NT2/D1 (cell line): Measurements from ENCODE around the gene ZNF445.

Experiments
- DNase-seq: peaks from one replicate; pipeline ENCODE4 v3.0.0-alpha.2; 2011; ENCODE audit warnings: low read depth, low spot score
- H3K27me3 ChIP-seq: 2 replicates; pipeline ENCODE4 v1.6.0; 2011; ENCODE audit warnings: mild to moderate bottlenecking; ENCODE audit not compliant: insufficient read length, insufficient read depth
- H3K36me3 ChIP-seq: 2 replicates; pipeline ENCODE4 v1.6.1; 2011; ENCODE audit warnings: mild to moderate bottlenecking, low read length, mixed read lengths; ENCODE audit not compliant: insufficient read depth, insufficient read length
- H3K4me1 ChIP-seq: 2 replicates; pipeline ENCODE4 v1.5.1; 2011; ENCODE audit not compliant: insufficient read depth, insufficient read length
- H3K4me3 ChIP-seq: 2 replicates; pipeline ENCODE4 v1.5.1; 2011; ENCODE audit warnings: low read depth; ENCODE audit not compliant: insufficient read length
- H3K9ac ChIP-seq: 2 replicates; pipeline ENCODE4 v1.6.0; 2011; ENCODE audit warnings: low read depth; ENCODE audit not compliant: insufficient read length
- H3K9me3 ChIP-seq: 2 replicates; pipeline ENCODE4 v1.5.1; 2011; ENCODE audit warnings: mild to moderate bottlenecking, low read length; ENCODE audit not compliant: insufficient read depth
- SUZ12 ChIP-seq: IDR thresholded peaks from 2 replicates; pipeline ENCODE4 v1.6.1; 2011; ENCODE audit not compliant: insufficient read length, insufficient read depth; ENCODE audit errors: extremely low read depth
- YY1 ChIP-seq: IDR thresholded peaks from 2 replicates; pipeline ENCODE4 v1.6.1; 2011; ENCODE audit not compliant: insufficient read length, insufficient read depth
- ZNF274 ChIP-seq: IDR thresholded peaks from 2 replicates; pipeline ENCODE4 v1.6.1; 2011; ENCODE audit warnings: mild to moderate bottlenecking, low read depth, low read length

Gene ZNF445

GRCh38 chr3:44477312-44478030, at the start of gene ZNF445:
Gene ZNF445 (minus strand): TSS chr3:44477670. CDS start chr3:44455549, 22,121 bp downstream.
- no peaks in the 10 kb centered on the region for H3K36me3 ChIP-seq
- H3K9me3 ChIP-seq, result no peaks in the 10 kb centered on the region
- H3K4me1 ChIP-seq, result no peaks in the 10 kb centered on the region
- peak within 1 kb of the TSS; percentile 71 for H3K9ac ChIP-seq
- peak within 1 kb of the TSS; percentile 62 for H3K4me3 ChIP-seq
- TF ChIP-seq SUZ12, result no peak
- no peak for TF ChIP-seq ZNF274
- no peak for TF ChIP-seq YY1
- no peaks in the 10 kb centered on the region for H3K27me3 ChIP-seq
- peak; percentile 66 for DNase-seq

GRCh38 chr3:44525060-44525459, 47.6 kb upstream of the ZNF445 start:
- Histone ChIP-seq H3K9ac (no peak overlapping the region), H3K4me1 (no peaks in the 10 kb centered on the region), H3K27me3 (peaks cover 2% of the 10 kb centered on the region), H3K36me3 (no peaks in the 10 kb centered on the region), H3K4me3 (no peak overlapping the region), H3K9me3 (no peaks in the 10 kb centered on the region)
- TF ChIP-seq SUZ12, result no peak
- no peak for TF ChIP-seq ZNF274
- TF ChIP-seq YY1, result no peak
- DNase-seq, result no peak

DNA sequence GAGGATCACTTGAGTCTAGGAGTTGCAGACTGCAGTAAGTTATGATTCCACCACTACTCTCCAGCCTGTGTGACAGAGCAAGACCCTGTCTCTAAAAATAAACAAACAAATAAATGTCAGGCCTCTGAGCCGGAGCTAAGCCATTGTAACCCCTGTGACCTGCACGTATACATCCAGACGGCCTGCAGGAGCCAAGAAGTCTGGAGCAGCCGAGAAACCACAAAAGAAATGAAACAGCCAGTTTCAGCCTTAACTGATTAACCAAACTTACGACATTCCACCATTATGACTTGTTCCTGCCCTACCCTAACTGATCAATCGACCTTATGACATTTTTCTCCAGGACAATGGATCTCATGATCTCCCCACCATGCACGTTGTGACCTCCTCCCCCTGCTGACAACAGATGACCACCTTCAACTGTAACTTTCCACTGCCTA, 45.0 kb upstream of the ZNF445 start:
- H3K27me3 ChIP-seq, result no peaks in the 10 kb centered on the region
- no peak overlapping the region for H3K4me3 ChIP-seq
- H3K9ac ChIP-seq, result no peak overlapping the region
- H3K9me3 ChIP-seq, result no peaks in the 10 kb centered on the region
- H3K36me3 ChIP-seq, result no peaks in the 10 kb centered on the region
- no peaks in the 10 kb centered on the region for H3K4me1 ChIP-seq
- no peak for DNase-seq
- TF ChIP-seq YY1, result no peak
- TF ChIP-seq ZNF274, result no peak
- TF ChIP-seq SUZ12, result no peak

DNA sequence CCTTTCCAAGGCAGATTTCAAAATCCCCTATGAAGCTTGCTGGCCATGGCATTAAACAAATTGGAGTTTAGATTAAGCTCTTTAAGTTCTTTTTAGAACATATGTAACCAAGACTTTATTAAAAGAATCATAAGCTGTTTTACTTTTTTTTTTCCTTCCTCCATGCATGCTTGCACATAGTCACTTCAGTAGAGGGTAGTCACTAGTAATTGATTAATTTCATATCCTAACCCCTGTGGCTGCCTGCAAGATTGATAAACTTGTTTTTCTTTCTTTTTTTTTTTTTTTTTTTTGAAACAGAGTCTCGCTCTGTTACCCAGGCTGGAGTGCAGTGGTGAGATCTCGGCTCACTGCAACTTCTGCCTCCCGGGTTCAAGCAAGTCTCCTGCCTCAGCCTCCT, 44.3 kb upstream of the ZNF445 start:
- Histone ChIP-seq H3K4me3 (no peak overlapping the region), H3K27me3 (no peaks in the 10 kb centered on the region), H3K36me3 (no peaks in the 10 kb centered on the region), H3K9me3 (no peaks in the 10 kb centered on the region), H3K9ac (no peak overlapping the region), H3K4me1 (no peaks in the 10 kb centered on the region)
- no peak for TF ChIP-seq YY1
- no peak for TF ChIP-seq SUZ12
- no peak for TF ChIP-seq ZNF274
- no peak for DNase-seq

DNA sequence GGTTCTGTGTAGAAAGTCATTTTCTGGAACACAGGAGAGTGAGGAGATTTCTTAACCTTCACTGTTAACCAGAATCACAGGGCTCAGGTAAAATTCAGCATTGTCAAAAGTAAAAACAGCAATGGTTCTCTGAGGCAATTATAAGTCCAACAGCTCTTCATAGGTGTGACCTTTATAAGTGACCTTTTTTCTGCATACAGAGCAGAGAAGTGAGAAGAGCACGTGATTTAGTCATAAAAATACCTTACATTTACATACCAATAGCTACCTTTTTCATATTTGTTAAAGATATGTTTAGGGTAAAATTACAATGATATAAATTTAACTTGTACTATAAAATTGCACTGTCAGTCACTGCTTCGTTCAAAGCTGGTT, 41.3 kb upstream of the ZNF445 start:
- TF ChIP-seq ZNF274, result no peak
- no peaks in the 10 kb centered on the region for H3K9me3 ChIP-seq
- DNase-seq, result no peak

DNA sequence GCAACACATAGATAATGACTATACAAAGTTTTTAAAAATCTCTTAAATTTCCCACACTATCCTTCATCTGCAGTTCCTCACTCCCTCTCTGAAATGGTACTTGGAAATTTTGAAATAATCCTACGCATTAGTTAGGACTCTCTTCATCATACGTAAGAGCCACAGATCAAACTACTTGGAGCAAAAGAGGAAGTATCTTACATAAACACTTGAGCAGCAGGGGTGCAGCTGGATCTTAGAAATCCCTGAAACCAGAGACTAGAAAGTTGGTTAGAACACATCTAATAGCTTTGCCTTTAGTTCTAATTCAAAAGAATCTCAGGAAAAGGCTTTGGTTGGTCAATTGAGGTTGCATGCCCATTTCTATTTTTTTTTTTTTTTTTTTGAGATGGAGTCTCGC, 38.8 kb upstream of the ZNF445 start:
- Histone ChIP-seq H3K4me1 (peaks cover 5% of the 10 kb centered on the region), H3K9ac (no peak overlapping the region), H3K4me3 (no peak overlapping the region), H3K9me3 (no peaks in the 10 kb centered on the region), H3K27me3 (no peaks in the 10 kb centered on the region), H3K36me3 (no peaks in the 10 kb centered on the region)
- no peak for TF ChIP-seq ZNF274
- TF ChIP-seq YY1, result no peak
- TF ChIP-seq SUZ12, result no peak
- DNase-seq, result no peak

More for the DNA sequence above, 41.3 kb upstream of the ZNF445 start:
- H3K4me3 ChIP-seq, result no peak overlapping the region
- no peaks in the 10 kb centered on the region for H3K27me3 ChIP-seq
- no peaks in the 10 kb centered on the region for H3K36me3 ChIP-seq
- no peak overlapping the region for H3K9ac ChIP-seq
- no peaks in the 10 kb centered on the region for H3K4me1 ChIP-seq

GRCh38 chr3:44513513-44513912, 36.0 kb upstream of the ZNF445 start:
- DNase-seq, result no peak
- Histone ChIP-seq H3K36me3 (no peaks in the 10 kb centered on the region), H3K9me3 (no peaks in the 10 kb centered on the region), H3K4me3 (no peak overlapping the region), H3K4me1 (peaks cover 5% of the 10 kb centered on the region), H3K27me3 (no peaks in the 10 kb centered on the region), H3K9ac (no peak overlapping the region)
- no peak for TF ChIP-seq SUZ12
- TF ChIP-seq ZNF274, result no peak
- no peak for TF ChIP-seq YY1
